ENCODE measurements around the gene TMEM127. TPM values are rescaled to one million over a fixed set of nuclear protein-coding genes. Genes with fewer than 3 reads are reported as not detected.

The TMEM127 gene
- total and polyA plus RNA-seq, 8 donors, result 8.2 to 38.4 (median 24.1) TPM

DNA sequence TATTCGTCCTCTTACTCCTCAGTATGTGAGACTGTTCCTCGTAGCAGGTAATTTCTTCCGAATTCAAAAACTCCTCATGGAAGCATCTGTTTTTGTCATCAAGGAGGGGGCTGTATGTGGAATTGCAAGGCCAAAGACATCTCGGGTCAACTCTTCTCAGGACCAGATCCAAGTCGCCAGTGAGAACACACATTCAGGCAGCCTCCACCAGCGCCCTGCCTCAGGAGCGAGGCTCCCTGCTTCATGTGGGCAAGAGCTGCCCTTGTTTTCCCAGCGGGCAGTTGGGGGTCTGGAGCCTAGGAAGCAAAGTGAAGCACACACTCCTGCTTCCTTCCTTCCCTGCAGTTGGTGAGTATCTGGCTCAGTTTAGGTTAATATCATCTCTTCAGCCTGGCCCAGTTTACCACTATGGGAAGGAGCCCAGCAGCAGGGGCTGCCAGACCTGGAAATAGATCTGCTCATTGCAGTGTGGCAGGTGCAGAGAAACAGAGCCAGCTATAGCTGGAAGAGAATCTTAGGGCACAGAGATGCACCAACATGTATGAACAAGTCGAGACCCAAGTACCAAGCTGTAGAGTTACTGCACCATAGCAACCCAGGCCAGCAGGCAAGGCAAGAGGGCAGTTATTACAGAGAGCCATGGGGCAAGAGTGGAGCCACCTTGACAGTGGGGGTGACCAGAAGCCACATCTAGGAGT is 25.3 kb downstream of the TMEM127 start:
- intact Hi-C loops (cut with DNase I), result no loop called here
- no peak overlapping the region for H3K27ac ChIP-seq

DNA sequence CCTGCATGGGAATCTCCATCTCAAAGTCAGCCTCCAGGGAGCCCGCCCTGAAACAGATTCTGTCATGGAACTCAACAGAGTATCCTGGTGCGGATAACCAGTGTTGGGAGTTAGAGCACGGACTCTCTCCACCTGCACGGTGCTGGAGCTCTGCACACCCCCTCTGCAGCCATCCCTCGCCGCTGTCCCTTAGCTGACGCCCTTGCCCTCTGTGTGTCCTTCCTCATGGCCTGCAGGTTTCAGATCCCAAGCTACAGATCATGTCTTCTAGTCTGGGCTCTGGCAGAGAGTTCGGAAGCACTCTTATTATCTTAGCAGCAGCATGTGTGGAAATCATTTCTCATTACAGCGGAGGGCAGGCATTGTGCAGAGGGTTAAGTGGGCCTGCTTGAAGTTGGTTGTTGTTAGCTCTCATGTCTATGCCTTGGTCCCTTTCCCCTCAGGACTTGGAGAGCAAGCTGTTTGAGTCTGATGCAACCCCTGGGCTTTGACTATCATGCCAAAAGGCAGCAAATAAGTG is 26.0 kb downstream of the TMEM127 start:
- H3K4me1 ChIP-seq, result no peaks in the 10 kb centered on the region
- FAIRE-seq (no peak), DNase-seq (no peak), ATAC-seq (no peak)
- no peaks in the 10 kb centered on the region for H3K27me3 ChIP-seq
- no peak overlapping the region for H3K4me3 ChIP-seq
- H3K27ac ChIP-seq, result no peak overlapping the region
- TF ChIP-seq, protein P1, sequence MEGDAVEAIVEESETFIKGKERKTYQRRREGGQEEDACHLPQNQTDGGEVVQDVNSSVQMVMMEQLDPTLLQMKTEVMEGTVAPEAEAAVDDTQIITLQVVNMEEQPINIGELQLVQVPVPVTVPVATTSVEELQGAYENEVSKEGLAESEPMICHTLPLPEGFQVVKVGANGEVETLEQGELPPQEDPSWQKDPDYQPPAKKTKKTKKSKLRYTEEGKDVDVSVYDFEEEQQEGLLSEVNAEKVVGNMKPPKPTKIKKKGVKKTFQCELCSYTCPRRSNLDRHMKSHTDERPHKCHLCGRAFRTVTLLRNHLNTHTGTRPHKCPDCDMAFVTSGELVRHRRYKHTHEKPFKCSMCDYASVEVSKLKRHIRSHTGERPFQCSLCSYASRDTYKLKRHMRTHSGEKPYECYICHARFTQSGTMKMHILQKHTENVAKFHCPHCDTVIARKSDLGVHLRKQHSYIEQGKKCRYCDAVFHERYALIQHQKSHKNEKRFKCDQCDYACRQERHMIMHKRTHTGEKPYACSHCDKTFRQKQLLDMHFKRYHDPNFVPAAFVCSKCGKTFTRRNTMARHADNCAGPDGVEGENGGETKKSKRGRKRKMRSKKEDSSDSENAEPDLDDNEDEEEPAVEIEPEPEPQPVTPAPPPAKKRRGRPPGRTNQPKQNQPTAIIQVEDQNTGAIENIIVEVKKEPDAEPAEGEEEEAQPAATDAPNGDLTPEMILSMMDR (IDR thresholded peaks at IDR 0.05), result no peak
- intact Hi-C loops (cut with DNase I), result no loop called here
- H3K36me3 ChIP-seq, result no peaks in the 10 kb centered on the region
- no peaks in the 10 kb centered on the region for H3K9me3 ChIP-seq
- WGBS, 2 donors, result 92 to 94% methylated on average over 9 of the region's 9 CpGs

More for the DNA sequence above, 25.3 kb downstream of the TMEM127 start:
- H3K27me3 ChIP-seq, result no peaks in the 10 kb centered on the region
- ATAC-seq (no peak), DNase-seq (no peak), FAIRE-seq (no peak)
- H3K4me3 ChIP-seq, result no peak overlapping the region
- no peaks in the 10 kb centered on the region for H3K4me1 ChIP-seq
- no peaks in the 10 kb centered on the region for H3K9me3 ChIP-seq
- no peaks in the 10 kb centered on the region for H3K36me3 ChIP-seq
- WGBS, 2 donors, result 88% methylated on average over 9 of the region's 9 CpGs
- TF ChIP-seq, protein P1 (IDR thresholded peaks at IDR 0.05), result no peak

DNA sequence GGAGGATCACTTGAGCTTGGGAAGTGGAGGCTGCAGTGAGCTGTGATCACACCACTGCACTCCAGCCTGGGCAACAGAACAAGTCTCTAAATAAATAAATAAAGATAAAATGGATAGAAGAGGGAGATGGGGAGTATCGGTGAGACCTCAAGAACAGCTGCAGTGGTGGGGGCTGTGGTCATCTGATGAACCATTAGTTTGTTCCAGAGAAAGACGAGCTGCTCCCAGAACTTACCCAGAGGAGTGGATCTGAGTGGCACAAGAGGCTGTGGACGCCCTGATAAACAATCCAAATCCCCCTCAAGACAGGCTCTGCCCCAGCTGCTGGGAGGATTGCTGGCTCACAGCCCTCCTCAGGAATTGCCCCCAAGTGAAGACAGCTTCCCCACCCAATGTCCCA is 26.7 kb downstream of the TMEM127 start:
- intact Hi-C loops (cut with DNase I), result no loop called here
- TF ChIP-seq, protein P1 (IDR thresholded peaks at IDR 0.05), result no peak
- no peaks in the 10 kb centered on the region for H3K27me3 ChIP-seq
- no peak overlapping the region for H3K27ac ChIP-seq
- H3K36me3 ChIP-seq, result no peaks in the 10 kb centered on the region
- FAIRE-seq (no peak), ATAC-seq (no peak), DNase-seq (no peak)
- whole genome bisulfite sequencing, 2 donors, result 87 to 93% methylated on average over 3 of the region's 3 CpGs
- no peaks in the 10 kb centered on the region for H3K4me1 ChIP-seq
- H3K9me3 ChIP-seq, result no peaks in the 10 kb centered on the region
- H3K4me3 ChIP-seq, result no peak overlapping the region

DNA sequence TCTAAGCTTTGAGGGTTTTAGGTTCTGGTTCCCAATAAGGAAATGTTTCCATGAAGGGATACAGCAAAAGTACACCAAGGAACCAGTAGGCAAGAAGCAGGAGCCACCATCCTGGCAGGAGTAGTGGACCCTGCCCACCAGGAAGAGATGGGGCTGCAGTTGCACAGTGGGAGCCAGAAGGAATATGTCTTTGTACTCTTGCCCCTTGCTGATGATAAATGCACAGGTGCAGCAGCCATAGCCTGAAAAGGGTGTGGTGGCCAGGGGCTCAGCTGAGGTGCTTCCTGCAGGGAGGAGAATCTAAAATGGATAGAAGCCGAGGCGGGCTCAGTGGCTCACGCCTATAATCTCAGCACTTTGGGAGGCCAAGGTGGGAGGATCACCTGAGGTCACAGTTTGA is 27.5 kb downstream of the TMEM127 start:
- no peak overlapping the region for H3K4me3 ChIP-seq
- 93% methylated on average over 3 of the region's 3 CpGs for WGBS, 2 donors
- no peak for ATAC-seq
- no peak for DNase-seq
- H3K9me3 ChIP-seq, result no peaks in the 10 kb centered on the region
- no peak for FAIRE-seq
- TF ChIP-seq, protein P1 (IDR thresholded peaks at IDR 0.05), result no peak
- no peaks in the 10 kb centered on the region for H3K27me3 ChIP-seq
- intact Hi-C loops (cut with DNase I), result no loop called here
- no peaks in the 10 kb centered on the region for H3K4me1 ChIP-seq
- H3K36me3 ChIP-seq, result no peaks in the 10 kb centered on the region
- H3K27ac ChIP-seq, result no peak overlapping the region

DNA sequence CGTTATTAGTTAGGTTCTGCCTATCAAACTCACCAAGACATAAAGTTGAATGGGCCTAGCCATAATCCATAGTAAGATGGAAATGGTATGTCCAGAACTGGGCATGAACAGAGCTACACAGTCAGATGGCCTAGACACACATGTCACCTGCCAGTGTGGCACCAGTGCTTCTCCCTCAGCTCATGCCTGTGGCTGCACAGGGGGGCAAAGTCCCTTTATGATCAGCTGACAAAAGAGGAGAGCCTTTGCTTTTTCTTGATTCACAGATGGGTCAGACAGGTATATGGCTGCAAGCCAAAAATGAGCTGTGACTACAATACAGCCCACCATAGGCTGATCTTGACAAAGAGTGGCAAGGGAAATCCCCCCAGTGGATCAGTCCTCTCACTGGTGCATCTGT is 28.9 kb downstream of the TMEM127 start:
- no peak for FAIRE-seq

More for the DNA sequence above, 28.9 kb downstream of the TMEM127 start:
- Histone ChIP-seq H3K36me3 (no peaks in the 10 kb centered on the region), H3K4me1 (no peaks in the 10 kb centered on the region), H3K27me3 (no peaks in the 10 kb centered on the region), H3K4me3 (no peak overlapping the region), H3K9me3 (no peaks in the 10 kb centered on the region), H3K27ac (no peak overlapping the region)
- 94 to 97% methylated on average over 1 of the region's 1 CpG for WGBS, 2 donors
- TF ChIP-seq, protein P1 (IDR thresholded peaks at IDR 0.05), result no peak
- ATAC-seq (no peak), DNase-seq (no peak)
- intact Hi-C loops (cut with DNase I), result no loop called here

Data from pancreas (tissue), 10 donors.